Activated CD4-positive, alpha-beta memory T cell treated with anti-CD3 and anti-CD28 coated beads, Interleukin-2, amount 10 ng/mL, durations not matched to agents 7 days and 5 days (primary cell): ENCODE measurements around the gene ADCY1. TPM values are rescaled to one million over a fixed set of nuclear protein-coding genes. Genes with fewer than 3 reads are reported as not detected.

Experiments used
- CTCF ChIA-PET: fragments of 350-600 bp; sonication (Branson Sonifier 250); formaldehyde crosslinking; loops from one replicate; lab custom pipeline; 2021; ENCODE audit warnings: antibody characterized with exemption, inconsistent platforms; lab: Charles Lee
- POLR2A ChIA-PET: fragments of 350-600 bp; sonication (Branson Sonifier 250); formaldehyde crosslinking; loops from one replicate; lab custom pipeline; 2021; ENCODE audit warnings: antibody characterized with exemption; lab: Charles Lee
- DNase-seq: peaks from one replicate; pipeline ENCODE4 v3.0.0-alpha.2; 2020
- H3K27ac Mint-ChIP-seq: one replicate; pipeline ENCODE4 v1.8.0; 2021; ENCODE audit warnings: mild to moderate bottlenecking, mixed read lengths
- H3K27me3 Mint-ChIP-seq: one replicate; pipeline ENCODE4 v1.8.0; 2021; ENCODE audit warnings: mixed read lengths
- H3K36me3 Mint-ChIP-seq: one replicate; pipeline ENCODE4 v1.8.0; 2021; ENCODE audit warnings: low read depth, mixed read lengths
- H3K4me1 Mint-ChIP-seq: one replicate; pipeline ENCODE4 v1.8.0; 2021; ENCODE audit warnings: mixed read lengths
- H3K4me3 Mint-ChIP-seq: one replicate; pipeline ENCODE4 v1.8.0; 2021; ENCODE audit warnings: mild to moderate bottlenecking, mixed read lengths
- H3K9me3 Mint-ChIP-seq: one replicate; pipeline ENCODE4 v1.8.0; 2021; ENCODE audit warnings: mixed read lengths
- total RNA-seq, 2 experiments: library from RNA; stranded (reverse); gene quantifications; one replicate each; pipeline ENCODE4 v1.2.3, GENCODE V29; 2021

ADCY1 gene
- total RNA-seq, 2 experiments from 2014 or later = 3.9 to 4.3 TPM

DNA sequence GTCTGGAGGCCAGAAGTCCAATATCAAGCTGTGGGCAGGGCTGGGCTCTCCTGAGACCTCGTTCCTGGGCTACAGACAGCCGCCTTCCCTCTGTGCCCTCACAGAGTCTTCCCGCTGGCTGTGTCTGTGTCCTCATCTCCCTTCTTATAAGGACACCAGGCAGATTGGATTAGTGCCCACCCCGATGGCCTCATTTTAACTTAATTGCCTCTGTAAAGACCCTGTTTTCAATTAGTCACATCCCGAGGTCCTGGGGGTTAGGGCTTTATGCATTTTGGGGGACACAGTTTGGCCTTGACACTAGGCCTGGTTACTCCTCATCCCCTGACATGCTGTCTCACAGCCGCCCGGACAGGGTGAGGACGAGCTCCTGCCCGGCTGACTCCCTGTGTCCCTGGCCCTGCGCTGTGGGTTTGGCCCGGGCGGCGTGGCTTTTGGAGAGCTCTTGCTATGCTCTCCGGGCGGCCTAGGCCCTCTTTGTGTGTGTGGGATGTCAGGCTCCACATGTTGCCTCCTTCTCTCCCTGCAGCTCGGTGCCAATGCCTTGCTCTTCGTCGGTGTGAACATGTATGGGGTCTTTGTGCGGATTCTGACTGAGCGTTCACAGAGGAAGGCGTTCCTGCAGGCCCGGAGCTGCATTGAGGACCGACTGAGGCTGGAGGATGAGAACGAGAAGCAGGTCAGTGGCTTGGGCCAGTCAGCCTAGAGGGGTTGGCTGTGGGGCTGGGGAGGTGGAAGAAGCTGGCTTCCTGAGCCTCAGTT lies 18.2 kb downstream of the ADCY1 start:
- Mint-ChIP-seq H3K4me3 (no peak overlapping the region), H3K9me3 (no peaks in the 10 kb centered on the region), H3K4me1 (no peaks in the 10 kb centered on the region), H3K27me3 (no peaks in the 10 kb centered on the region), H3K27ac (no peak overlapping the region), H3K36me3 (no peaks in the 10 kb centered on the region)
- DNase-seq = peak; percentile 11
- ChIA-PET POLR2A (no interaction called here), CTCF (no interaction called here)

DNA sequence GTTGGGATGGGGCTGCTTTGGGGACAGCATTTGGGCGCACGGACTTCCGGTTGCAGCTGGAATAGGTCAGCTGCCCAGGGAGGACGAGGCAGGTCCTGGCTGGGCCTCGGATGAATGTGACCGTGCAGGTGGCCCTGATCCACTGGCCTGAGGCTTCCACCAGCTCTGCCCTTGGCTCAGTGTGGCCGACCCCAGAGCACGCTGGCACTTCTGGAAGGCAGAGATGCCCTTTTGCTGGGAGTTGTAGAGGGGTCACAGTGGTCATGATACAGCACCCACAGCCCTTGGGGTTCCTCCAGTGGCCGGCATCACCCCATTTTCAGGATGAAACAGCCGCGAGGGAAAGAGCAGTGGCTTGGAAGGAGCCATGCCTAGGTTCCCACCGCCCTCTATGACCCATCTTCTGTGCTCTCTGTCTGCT lies 19.0 kb downstream of the ADCY1 start:
- Mint-ChIP-seq H3K27ac (no peak overlapping the region), H3K9me3 (no peaks in the 10 kb centered on the region), H3K4me3 (no peak overlapping the region), H3K4me1 (no peaks in the 10 kb centered on the region), H3K27me3 (no peaks in the 10 kb centered on the region), H3K36me3 (no peaks in the 10 kb centered on the region)
- DNase-seq = peak; percentile 8
- POLR2A ChIA-PET = no interaction called here
- CTCF ChIA-PET = no interaction called here

DNA sequence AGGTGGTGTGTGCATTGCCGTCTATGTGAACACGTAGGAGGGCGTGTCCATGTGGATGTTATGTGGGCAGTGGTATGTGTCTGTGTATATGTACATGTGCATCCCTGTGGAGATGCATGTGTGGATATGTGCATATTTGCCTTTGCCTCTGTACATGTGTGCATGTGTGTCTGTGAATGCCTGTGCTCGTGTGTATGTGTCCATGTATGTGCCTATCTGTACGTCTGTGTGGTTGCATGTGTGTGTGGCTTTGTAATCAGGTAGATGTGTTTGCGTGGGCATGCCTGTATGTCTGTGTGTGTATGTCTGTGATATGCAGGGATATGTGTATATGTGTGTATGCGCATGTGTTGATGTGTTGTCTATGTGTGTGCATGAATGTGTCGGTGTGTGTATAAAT lies 19.7 kb downstream of the ADCY1 start:
- H3K4me3 Mint-ChIP-seq = no peak overlapping the region
- H3K9me3 Mint-ChIP-seq = no peaks in the 10 kb centered on the region
- peak; percentile 5 for DNase-seq
- H3K36me3 Mint-ChIP-seq = no peaks in the 10 kb centered on the region
- ChIA-PET CTCF (no interaction called here), POLR2A (no interaction called here)
- no peaks in the 10 kb centered on the region for H3K4me1 Mint-ChIP-seq
- H3K27ac Mint-ChIP-seq = no peak overlapping the region
- H3K27me3 Mint-ChIP-seq = no peaks in the 10 kb centered on the region

DNA sequence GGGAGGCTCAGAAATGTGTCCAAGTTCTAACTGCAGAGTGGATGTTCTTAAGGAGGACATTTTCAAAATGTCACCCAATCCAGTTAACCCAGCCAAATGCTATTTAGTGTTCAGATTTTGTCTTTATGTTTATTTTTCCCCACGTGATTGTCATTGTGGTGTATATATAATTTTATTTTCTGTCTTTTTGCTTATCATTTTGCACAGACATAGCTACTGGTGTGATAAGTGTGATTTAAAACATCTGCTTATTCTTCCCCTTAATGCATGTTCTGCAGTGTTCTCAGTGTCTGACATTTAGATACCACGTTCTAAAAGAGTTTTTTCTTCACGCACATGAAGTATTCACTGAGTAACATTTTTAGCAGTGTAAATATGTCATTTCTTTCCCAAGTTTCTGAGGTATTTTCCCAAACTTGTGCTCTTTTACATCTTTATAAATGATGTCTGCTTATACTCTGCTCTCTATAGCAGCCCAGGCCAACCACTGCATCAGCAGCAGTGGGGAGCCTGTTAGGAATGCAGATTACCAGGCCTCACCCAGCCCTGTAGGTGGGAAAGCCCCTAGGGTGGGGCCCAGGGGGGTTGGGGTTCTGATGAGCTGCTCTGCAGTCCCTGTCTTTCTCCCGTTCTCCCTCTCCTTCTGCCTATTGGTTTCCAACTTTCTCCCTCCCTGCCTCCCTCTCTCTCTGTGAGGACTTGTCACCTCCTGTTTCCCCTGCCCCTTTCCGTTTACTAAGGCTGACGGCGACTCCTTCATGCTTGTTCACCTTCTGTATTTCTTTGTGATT lies 20.8 kb downstream of the ADCY1 start:
- Mint-ChIP-seq H3K4me1 (no peaks in the 10 kb centered on the region), H3K27ac (no peak overlapping the region), H3K27me3 (no peaks in the 10 kb centered on the region), H3K36me3 (no peaks in the 10 kb centered on the region), H3K9me3 (no peaks in the 10 kb centered on the region), H3K4me3 (no peak overlapping the region)
- ChIA-PET CTCF (no interaction called here), POLR2A (no interaction called here)
- no peak for DNase-seq

DNA sequence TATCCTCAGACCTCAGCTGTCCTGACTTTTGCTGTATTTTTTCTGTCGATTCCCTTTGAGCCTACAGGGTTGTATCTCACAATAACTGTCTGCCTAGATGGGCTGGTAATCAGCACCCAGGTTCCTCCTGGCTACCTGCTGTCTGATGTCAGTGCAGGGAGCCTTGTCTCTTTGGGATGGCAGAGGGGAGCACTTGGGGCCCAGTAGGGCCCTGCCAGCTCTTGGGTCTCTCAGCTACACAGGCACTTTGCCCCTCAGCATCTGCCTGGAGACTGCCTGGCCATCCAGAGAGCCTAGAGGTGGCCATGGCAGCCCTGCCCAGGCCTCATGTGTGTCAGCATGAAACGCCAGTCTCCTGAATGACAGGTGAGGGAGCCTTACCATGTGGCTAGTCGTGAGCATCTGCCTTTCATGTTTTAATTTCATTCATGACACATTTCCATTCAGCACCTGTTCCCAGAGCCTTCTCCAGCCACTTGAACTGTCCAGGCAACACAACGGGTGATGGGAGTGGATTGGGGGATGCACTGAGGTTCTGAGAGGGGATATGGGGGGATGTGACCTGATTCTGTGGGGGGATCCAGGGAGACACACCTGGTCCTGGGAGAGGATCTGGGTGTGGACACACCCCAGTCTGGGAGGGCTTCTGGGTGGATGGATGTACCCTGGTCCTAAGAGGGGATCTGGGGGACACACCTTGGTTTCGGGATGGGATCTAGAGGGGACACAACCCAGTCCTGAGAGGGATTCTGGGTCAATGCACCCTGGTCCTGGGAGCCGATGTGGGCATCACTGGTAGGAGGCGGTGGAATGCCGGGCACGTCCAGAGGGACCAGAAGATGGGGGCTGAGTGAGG lies 21.9 kb downstream of the ADCY1 start:
- Mint-ChIP-seq H3K27me3 (no peaks in the 10 kb centered on the region), H3K9me3 (no peaks in the 10 kb centered on the region), H3K4me3 (no peak overlapping the region), H3K27ac (no peak overlapping the region), H3K4me1 (no peaks in the 10 kb centered on the region), H3K36me3 (no peaks in the 10 kb centered on the region)
- ChIA-PET POLR2A (no interaction called here), CTCF (no interaction called here)
- DNase-seq = peak; percentile 12

DNA sequence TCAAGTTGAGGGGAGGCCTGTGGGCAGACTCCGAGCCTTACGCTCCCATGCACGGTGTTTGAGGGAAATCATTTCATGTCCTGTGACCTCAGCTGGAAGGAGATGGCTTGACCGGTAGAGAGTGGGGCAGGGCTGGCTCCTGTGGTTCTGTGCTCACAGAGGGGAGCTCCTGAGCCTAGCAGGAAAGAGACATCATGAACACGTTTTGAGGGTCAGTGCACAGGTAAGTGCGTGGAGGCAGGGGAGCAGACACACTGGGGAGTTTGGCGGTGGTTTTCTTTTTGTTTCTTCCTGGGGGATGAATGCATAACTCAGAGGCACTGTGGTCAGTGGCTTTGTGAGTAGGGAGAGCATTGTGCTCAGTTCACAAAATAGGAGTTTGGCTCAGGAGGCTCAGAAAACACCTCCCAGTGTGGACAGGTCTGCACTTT lies 22.5 kb downstream of the ADCY1 start:
- ChIA-PET CTCF (no interaction called here), POLR2A (no interaction called here)
- peak; percentile 12 for DNase-seq
- Mint-ChIP-seq H3K4me1 (no peaks in the 10 kb centered on the region), H3K4me3 (no peak overlapping the region), H3K9me3 (no peaks in the 10 kb centered on the region), H3K36me3 (no peaks in the 10 kb centered on the region), H3K27ac (no peak overlapping the region), H3K27me3 (no peaks in the 10 kb centered on the region)

DNA sequence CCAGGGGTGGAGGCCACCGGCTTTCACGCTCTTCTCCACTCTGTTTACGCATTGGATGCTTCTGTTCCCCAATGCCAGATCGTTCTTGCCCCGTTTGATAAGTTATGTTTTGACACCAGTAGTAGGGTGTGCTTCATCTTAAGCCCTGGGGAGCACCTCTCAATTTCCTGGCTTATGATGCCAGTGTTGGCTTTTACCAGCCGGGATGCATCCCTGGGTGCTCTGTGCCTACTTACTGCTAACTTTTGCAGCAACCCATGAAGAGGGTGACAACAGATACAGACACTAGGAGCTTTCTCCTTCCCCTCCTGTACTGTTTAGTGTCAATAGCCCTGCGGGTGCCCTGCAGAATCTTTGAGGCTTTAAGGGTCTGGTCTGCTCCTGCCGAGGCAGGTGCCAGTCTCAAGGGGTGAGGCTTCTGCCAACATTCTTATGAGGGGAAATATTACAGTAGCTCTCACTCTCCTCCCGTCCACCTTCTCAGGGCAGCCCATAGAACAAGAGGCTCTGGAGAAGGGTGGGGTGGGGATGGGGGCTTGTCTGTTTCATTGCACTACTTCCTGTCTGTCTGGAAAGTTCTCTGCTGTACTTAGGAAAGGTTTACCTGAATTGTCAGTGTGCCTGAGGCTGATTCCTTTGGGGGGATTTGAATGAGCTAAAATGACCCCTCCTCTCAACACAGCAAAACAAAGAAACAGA lies 23.3 kb downstream of the ADCY1 start:
- ChIA-PET CTCF (no interaction called here), POLR2A (no interaction called here)
- no peaks in the 10 kb centered on the region for H3K36me3 Mint-ChIP-seq
- DNase-seq = peak; percentile 7
- no peak overlapping the region for H3K4me3 Mint-ChIP-seq
- no peaks in the 10 kb centered on the region for H3K4me1 Mint-ChIP-seq
- no peaks in the 10 kb centered on the region for H3K9me3 Mint-ChIP-seq
- H3K27ac Mint-ChIP-seq = no peak overlapping the region
- H3K27me3 Mint-ChIP-seq = no peaks in the 10 kb centered on the region

DNA sequence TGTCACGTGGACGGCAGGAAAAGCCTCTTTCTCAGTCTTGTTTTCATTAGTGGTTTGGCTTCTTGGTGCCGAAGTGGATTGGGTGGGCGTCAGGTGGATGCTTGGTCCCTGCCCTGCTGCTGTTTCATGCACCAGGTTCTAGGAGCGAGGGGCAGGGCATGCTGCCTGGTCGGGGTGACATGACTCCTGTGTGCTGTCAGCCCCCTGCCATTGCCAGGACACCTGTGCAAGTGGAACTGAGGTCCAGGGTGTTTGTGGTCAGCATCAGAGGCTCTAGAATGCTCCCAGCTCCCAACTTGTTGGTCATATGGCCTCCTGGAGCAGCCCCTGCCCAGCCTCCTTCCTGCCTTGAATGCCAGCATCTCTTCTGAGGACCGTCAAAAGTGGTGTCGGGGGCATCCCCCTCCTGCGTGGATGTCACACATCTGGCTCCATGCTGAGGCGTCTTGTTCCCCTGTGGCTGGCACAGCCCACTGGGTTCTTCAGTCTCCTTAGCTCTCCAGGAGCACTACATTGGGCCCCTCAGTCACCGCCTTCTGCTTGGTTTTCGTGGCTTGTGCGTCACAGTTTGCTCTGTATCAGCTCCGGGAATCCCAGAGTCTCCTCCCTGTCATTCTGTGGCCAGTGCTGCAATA lies 24.8 kb downstream of the ADCY1 start:
- Mint-ChIP-seq H3K9me3 (no peaks in the 10 kb centered on the region), H3K4me3 (no peak overlapping the region), H3K36me3 (no peaks in the 10 kb centered on the region), H3K27ac (no peak overlapping the region), H3K4me1 (no peaks in the 10 kb centered on the region), H3K27me3 (no peaks in the 10 kb centered on the region)
- peak; percentile 11 for DNase-seq
- CTCF ChIA-PET = no interaction called here
- POLR2A ChIA-PET = no interaction called here

DNA sequence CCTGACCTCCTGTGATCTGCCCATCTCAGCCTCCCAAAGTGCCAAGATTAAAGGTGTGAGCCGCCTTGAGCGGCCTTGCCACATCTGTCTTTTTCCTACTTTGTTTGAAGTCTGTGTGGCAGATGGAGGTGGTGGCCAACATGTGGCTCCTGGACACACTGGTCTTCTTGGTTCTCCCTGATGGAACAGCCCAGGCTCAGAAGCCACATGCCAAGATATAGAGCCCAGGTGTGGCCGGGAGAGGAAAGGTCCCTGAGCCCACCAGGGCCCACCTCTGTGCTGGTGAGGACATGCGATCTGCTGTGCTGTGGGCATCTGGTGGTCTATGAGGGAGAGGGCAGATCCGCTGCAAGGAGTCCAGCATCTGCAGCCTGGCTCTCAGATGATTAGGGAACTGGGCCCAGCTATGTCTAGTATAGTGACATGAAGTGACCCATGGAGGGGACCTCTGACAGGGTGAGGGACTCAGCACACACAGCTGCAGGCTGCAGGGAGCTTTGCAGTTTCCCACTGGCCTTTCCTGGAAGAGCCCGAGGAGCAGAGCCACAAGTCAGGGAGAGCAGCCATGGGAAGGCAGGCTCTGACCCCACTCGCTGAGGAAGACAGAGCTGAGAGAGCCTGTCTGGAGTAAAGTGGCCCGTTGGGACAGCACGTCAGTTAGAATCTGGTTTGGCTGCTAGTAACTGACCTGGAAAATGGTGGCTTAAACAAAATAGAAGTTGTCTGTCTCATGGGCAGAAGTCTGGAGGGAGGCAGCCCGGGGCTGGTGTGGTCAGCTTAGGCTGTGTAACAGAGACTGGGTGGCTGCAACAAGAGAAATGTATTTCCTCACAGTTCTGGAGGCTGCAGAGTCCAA lies 25.9 kb downstream of the ADCY1 start:
- no peaks in the 10 kb centered on the region for H3K4me1 Mint-ChIP-seq
- DNase-seq = peak; percentile 9
- no peak overlapping the region for H3K27ac Mint-ChIP-seq
- H3K27me3 Mint-ChIP-seq = no peaks in the 10 kb centered on the region
- no peak overlapping the region for H3K4me3 Mint-ChIP-seq
- POLR2A ChIA-PET = no interaction called here
- CTCF ChIA-PET = no interaction called here
- H3K9me3 Mint-ChIP-seq = no peaks in the 10 kb centered on the region
- no peaks in the 10 kb centered on the region for H3K36me3 Mint-ChIP-seq

DNA sequence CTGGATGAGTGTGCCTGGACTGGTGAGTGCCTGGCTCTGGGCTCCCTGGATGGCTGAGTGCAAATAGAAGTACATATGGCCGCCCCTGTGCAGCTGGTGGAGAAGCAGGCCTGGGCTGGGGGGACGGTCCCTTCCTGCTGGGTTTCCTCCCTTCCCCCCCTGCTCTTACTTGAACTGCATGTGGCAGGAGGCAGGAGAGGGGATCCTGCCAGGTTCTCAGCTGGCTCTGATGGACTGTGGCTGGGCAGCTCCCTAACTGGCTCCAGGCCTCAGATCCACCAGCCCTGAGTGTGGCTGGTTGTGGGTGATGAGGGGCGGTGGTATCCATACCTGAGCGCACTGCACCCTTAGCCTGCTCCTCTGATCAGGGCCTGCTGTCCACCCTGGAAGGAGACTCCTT lies 26.9 kb downstream of the ADCY1 start:
- Mint-ChIP-seq H3K4me3 (no peak overlapping the region), H3K36me3 (no peaks in the 10 kb centered on the region), H3K4me1 (no peaks in the 10 kb centered on the region), H3K27ac (no peak overlapping the region), H3K27me3 (no peaks in the 10 kb centered on the region), H3K9me3 (no peaks in the 10 kb centered on the region)
- peak; percentile 12 for DNase-seq
- CTCF ChIA-PET = no interaction called here
- POLR2A ChIA-PET = no interaction called here

DNA sequence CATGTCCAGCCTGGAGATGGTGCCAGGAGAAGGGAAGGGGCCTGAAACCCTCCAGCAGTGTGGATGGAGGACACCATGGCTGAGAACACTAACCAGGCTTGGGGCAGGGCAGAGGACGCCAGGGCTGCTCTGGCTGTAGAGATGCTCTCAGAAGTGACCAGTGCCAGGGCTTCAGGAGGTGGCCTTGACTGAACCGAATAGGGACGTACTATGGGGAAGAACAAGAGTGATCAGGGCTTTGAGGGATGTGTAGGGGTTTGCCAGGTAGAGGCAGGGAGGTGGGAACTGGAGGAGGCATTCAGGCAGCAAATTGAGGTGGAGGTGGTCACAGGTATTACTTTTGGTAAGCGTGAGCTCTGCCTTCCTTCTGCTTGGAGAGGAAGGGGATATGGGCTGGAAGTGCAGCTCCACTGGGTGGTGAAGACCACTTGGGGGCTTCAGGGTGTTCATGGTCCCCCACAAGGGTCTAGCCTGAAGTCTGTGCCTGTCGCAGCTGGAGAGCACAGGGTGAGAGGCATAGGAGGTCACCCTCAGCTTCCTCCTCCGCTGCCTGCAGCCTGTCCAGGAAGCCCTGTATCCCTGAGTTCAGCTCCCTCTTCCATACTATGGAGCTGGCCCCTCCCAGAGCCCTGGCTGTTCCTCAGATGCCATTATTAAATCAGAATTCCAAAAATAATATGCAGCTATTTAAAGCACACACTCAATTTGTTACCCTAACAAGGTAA lies 27.8 kb downstream of the ADCY1 start:
- Mint-ChIP-seq H3K4me3 (no peak overlapping the region), H3K4me1 (no peaks in the 10 kb centered on the region), H3K27me3 (no peaks in the 10 kb centered on the region), H3K9me3 (no peaks in the 10 kb centered on the region), H3K36me3 (no peaks in the 10 kb centered on the region), H3K27ac (no peak overlapping the region)
- ChIA-PET CTCF (no interaction called here), POLR2A (no interaction called here)
- DNase-seq = peak; percentile 10
